Lower lobe of right lung (tissue), 2 donors: Measurements from ENCODE around the gene GPR151. TPM values are rescaled to one million over a fixed set of nuclear protein-coding genes. Genes with fewer than 3 reads are reported as not detected.
"Not testable (repeated sequence)": the region's sequence is repeated elsewhere in the genome, so short reads cannot be mapped to it uniquely, and the experiment has no call there.

ENCODE experiments used
- ATAC-seq, 2 donors: fragments of 200-7000 bp; cut with Tn5 transposase; one replicate each; pipeline ENCODE4 v1.9.1; 2020 to 2022; ENCODE audit warnings: mild to moderate bottlenecking in 2 of 2, moderate library complexity in 2 of 2
- DNase-seq: peaks from one replicate; pipeline ENCODE4 v3.0.0-alpha.2; 2020
- H3K27ac ChIP-seq: fragments of 200-600 bp; one replicate; pipeline ENCODE4 v1.8.0; 2022
- H3K27me3 ChIP-seq: fragments of 200-600 bp; one replicate; pipeline ENCODE4 v1.8.0; 2022; ENCODE audit warnings: low read depth
- H3K36me3 ChIP-seq: fragments of 200-600 bp; one replicate; pipeline ENCODE4 v1.8.0; 2022; ENCODE audit warnings: mild to moderate bottlenecking
- H3K4me1 ChIP-seq: fragments of 200-600 bp; one replicate; pipeline ENCODE4 v1.8.0; 2022
- H3K4me3 ChIP-seq: fragments of 200-600 bp; one replicate; pipeline ENCODE4 v1.8.0; 2022; ENCODE audit warnings: mild to moderate bottlenecking
- H3K9me3 ChIP-seq: fragments of 200-600 bp; one replicate; pipeline ENCODE4 v1.8.0; 2022
- intact Hi-C: fragments of 100-400 bp; cut with DNase I; formaldehyde crosslinking; loops from one replicate; pipeline ENCODE4 v1.11.0; 2022
- long read RNA-seq: library from polyadenylated mRNA; unstranded; transcript quantifications from one replicate; pipeline ENCODE4 v2.0.0, GENCODE V29; 2021
- total RNA-seq: library from RNA; stranded (reverse); fragmentation: NEBNext Ultra II Directional; extraction: Animal tissue kit (Norgen Biotek cat#: 25700); gene quantifications from one replicate; pipeline ENCODE4 v1.2.1, GENCODE V29; 2021
- TF ChIP-seq, protein P1 (sequence below): fragments of 200-600 bp; IDR thresholded peaks from one replicate; pipeline ENCODE4 v1.8.0; 2022; ENCODE audit warnings: antibody characterized with exemption, mild to moderate bottlenecking
- donor health status: DM: no; HTN: yes; CAD: no; lungs with severe emphysema.

Gene GPR151
- total RNA-seq = not detected
- long read RNA-seq = 0 reads

- no peaks in the 10 kb centered on the region for H3K4me1 ChIP-seq
- H3K4me3 ChIP-seq = no peak within 1 kb of the TSS
- TF ChIP-seq, protein P1, sequence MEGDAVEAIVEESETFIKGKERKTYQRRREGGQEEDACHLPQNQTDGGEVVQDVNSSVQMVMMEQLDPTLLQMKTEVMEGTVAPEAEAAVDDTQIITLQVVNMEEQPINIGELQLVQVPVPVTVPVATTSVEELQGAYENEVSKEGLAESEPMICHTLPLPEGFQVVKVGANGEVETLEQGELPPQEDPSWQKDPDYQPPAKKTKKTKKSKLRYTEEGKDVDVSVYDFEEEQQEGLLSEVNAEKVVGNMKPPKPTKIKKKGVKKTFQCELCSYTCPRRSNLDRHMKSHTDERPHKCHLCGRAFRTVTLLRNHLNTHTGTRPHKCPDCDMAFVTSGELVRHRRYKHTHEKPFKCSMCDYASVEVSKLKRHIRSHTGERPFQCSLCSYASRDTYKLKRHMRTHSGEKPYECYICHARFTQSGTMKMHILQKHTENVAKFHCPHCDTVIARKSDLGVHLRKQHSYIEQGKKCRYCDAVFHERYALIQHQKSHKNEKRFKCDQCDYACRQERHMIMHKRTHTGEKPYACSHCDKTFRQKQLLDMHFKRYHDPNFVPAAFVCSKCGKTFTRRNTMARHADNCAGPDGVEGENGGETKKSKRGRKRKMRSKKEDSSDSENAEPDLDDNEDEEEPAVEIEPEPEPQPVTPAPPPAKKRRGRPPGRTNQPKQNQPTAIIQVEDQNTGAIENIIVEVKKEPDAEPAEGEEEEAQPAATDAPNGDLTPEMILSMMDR = no peak
- H3K27ac ChIP-seq = no peak within 1 kb of the TSS
- H3K9me3 ChIP-seq = no peaks in the 10 kb centered on the region
- H3K36me3 ChIP-seq = peaks cover 15% of the 10 kb centered on the region
- DNase-seq (no peak), ATAC-seq (no peak)
- H3K27me3 ChIP-seq = no peaks in the 10 kb centered on the region
- intact Hi-C loops = no loop called here
Measured at GRCh38 chr5:146516151-146516475, at the start of gene GPR151. TSS of gene GPR151 (minus strand) at chr5:146516190. CDS start at chr5:146516113, 77 bp downstream.

DNA sequence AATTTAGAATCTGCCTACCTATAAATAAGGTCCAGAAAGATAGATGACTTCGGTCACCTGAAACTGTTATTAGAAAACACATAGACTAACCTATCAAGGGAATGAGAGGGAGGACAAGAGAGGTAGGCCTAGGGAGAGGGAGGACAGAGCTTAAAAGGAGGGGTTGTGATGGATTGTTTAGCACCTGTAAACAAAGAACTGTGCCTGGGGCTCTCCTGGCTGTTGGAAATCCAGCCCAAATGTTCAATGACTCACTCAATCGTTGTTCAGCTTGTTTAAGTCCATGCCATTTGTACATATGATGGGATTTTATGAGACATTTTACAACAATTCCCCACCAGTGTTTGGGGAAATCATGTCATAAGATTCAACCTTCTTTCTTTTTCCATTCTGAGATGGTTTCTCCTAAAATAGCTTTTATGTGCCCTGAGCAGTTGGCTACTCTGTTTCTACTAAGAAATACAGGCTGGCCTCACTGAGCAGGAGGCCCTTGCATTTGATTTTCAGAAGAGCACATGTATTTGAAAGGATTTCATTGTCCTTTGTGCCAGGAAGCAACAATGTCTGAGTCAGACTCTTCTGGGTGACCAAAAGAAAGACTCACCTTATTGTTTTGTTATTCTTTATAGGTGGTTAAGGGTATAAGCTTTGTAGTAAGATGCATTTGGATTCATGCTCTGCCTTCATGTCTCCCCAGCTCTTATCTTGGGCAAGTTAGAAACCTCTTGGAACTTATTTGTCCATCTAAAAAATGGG is 48.2 kb upstream of the GPR151 start:
- H3K27ac ChIP-seq = no peak overlapping the region

GRCh38 chr5:146562461-146562860 is 46.5 kb upstream of the GPR151 start:
- Histone ChIP-seq H3K9me3 (no peaks in the 10 kb centered on the region), H3K4me1 (no peaks in the 10 kb centered on the region), H3K27ac (no peak overlapping the region), H3K36me3 (no peaks in the 10 kb centered on the region), H3K27me3 (no peaks in the 10 kb centered on the region), H3K4me3 (no peak overlapping the region)
- ATAC-seq (no peak), DNase-seq (no peak)
- TF ChIP-seq, protein P1 = no peak
- intact Hi-C loops = no loop called here

More for the DNA sequence above, 48.2 kb upstream of the GPR151 start:
- DNase-seq (no peak), ATAC-seq (no peak)
- Histone ChIP-seq H3K4me1 (no peaks in the 10 kb centered on the region), H3K4me3 (no peak overlapping the region), H3K36me3 (no peaks in the 10 kb centered on the region), H3K27me3 (no peaks in the 10 kb centered on the region), H3K9me3 (no peaks in the 10 kb centered on the region)
- intact Hi-C loops = no loop called here
- TF ChIP-seq, protein P1 = no peak

DNA sequence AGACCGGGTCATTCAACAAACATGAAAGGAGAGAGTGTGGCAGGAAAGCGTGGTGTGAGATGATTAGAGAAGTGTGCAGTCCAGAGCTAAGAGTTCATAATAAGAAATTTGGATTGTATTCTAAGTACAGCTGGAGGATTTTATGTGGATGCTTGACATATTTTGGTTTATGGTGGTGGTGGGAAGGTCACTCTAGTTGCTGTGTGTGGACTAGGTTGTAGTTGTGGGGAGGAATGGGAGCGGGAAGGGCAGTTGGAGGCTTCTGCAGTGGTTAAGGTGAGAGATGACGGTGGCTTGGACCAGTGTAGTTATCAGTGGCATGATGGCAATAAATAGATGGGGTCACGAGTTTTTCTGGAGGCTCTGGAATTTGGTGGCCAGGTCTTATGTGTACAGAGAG is 45.7 kb upstream of the GPR151 start:
- TF ChIP-seq, protein P1 = no peak
- H3K4me3 ChIP-seq = no peak overlapping the region
- DNase-seq = no peak
- no peaks in the 10 kb centered on the region for H3K4me1 ChIP-seq
- no peaks in the 10 kb centered on the region for H3K36me3 ChIP-seq
- H3K9me3 ChIP-seq = no peaks in the 10 kb centered on the region
- no peak for ATAC-seq
- no peaks in the 10 kb centered on the region for H3K27me3 ChIP-seq
- intact Hi-C loops = no loop called here
- H3K27ac ChIP-seq = no peak overlapping the region

- Histone ChIP-seq H3K27me3 (no peaks in the 10 kb centered on the region), H3K36me3 (no peaks in the 10 kb centered on the region), H3K4me1 (no peaks in the 10 kb centered on the region), H3K27ac (no peak overlapping the region), H3K9me3 (no peaks in the 10 kb centered on the region), H3K4me3 (no peak overlapping the region)
- DNase-seq (no peak), ATAC-seq (no peak)
- intact Hi-C loops = no loop called here
- TF ChIP-seq, protein P1 = no peak
Measured at GRCh38 chr5:146560205-146560812, 44.3 kb upstream of the GPR151 start.

DNA sequence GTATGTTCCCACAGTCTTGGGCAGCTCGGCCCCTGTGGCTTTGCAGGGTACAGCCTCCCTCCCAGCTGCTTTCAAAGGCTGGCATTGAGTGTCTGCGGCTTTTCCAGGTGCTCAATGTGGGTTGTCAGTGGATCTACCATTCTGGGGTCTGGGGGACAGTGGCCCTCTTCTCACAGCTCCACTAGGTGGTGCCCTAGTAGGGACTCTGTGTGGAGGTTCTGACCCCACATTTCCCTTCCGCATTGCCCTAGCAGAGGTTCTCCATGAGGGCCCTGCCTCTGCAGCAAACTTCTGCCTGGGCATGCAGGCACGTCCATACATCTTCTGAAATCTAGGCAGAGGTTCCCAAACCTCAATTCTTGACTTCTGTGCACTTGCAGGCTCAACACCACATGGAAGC is 40.9 kb upstream of the GPR151 start:
- H3K4me1 ChIP-seq, H3K9me3 ChIP-seq, ATAC-seq, intact Hi-C loops, H3K4me3 ChIP-seq, H3K36me3 ChIP-seq, DNase-seq, H3K27ac ChIP-seq, H3K27me3 ChIP-seq: not testable (repeated sequence)
